Measurements from ENCODE around the gene MYO3B.

- TF ChIP-seq CTCF (IDR thresholded peaks at IDR 0.05) (no peak), POLR2A (IDR thresholded peaks at IDR 0.05) (no peak)
Measured at GRCh38 chr2:170247333-170247732, 69.4 kb downstream of the MYO3B start.
